UCSD-AML1 (cell line): ENCODE results near the gene MMAA.

ENCODE experiments used
- DNase-seq: peaks from one replicate; lab custom pipeline; 2025; ENCODE audit not compliant: unreplicated experiment; lab: John Stamatoyannopoulos, UW

MMAA gene

DNA sequence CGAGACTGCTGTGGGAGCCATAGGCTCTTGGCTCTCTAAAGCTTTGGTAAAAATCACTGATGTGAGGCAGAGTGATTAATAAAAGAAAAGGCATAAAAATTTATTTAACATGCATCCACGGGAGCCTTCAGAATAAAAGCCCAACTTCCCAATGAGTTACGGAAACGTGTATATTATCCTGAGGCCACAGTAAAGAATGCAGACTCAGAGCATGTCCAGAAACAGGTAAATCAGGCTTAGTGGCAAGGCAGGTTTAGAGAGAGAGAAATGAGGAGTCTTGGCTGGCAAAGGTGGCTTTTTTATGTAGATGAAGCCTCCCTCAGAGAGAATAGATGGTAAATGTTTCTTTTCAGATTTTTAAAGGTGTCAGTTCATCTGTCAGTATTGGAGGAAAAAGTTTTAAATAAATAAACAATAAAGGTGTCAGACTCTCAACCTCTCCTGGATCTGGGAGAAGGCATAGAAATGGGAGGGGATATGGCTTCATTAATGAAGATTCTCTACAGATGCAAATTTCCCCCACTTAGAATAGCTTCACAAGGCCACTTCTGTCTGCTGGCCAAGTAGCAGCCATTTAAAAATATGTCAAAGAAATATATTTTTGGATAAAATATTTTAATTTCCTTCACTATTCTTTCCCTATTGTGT, 84.8 kb downstream of the MMAA start:
- no peak for DNase-seq

DNA sequence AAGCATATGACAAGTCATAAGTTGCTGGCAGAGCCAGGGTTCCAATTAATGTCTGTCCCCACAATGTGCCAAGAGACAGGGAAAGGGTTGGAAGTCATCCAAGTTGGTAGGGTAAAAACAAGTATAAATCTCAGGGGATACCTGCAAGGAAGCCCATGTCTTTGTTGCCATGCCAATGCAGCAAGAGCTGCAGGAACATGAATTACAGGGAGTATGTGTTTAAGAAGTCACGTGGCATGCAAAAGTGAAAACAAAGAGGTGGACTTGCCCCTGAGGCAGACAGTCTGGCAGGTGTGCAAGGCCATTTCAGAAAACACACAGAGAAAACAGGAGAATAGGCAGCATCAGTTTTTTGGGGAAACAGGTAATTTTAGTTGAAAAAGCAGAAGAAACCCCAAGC, 90.2 kb downstream of the MMAA start:
- no peak for DNase-seq
